Neural progenitor cell (in vitro differentiated cells): Measurements from ENCODE around the gene RNF175.
"Not testable (repeated sequence)": the region's sequence is repeated elsewhere in the genome, so short reads cannot be mapped to it uniquely, and the experiment has no call there.

Experiments
- CTCF ChIP-seq: fragments of 200-600 bp; sonication (generic); IDR thresholded peaks from 2 replicates; pipeline ENCODE4 v1.5.1; 2017; ENCODE audit warnings: antibody characterized with exemption, mild to moderate bottlenecking
- EZH2 ChIP-seq: fragments of 200-600 bp; sonication (generic); IDR thresholded peaks from 2 replicates; pipeline ENCODE4 v1.6.1; 2017; ENCODE audit warnings: antibody characterized with exemption, mild to moderate bottlenecking, moderate library complexity
- EZH2phosphoT487 ChIP-seq: fragments of 200-600 bp; sonication (generic); IDR thresholded peaks from 2 replicates; pipeline ENCODE4 v1.6.1; 2017; ENCODE audit warnings: antibody characterized with exemption

- not testable (repeated sequence) for TF ChIP-seq EZH2, CTCF, EZH2phosphoT487
Measured at GRCh38 chr4:153666505-153666904, 93.3 kb downstream of the RNF175 start.
